GM18907 (cell line): ENCODE data around the gene MARCHF4.
"Not testable (repeated sequence)": the region's sequence is repeated elsewhere in the genome, so short reads cannot be mapped to it uniquely, and the experiment has no call there.

Experiments
- ATAC-seq: cut with Tn5 transposase; IDR thresholded peaks from one replicate; pipeline ENCODE4 v1.9.1; 2021; ENCODE audit warnings: mild to moderate bottlenecking, moderate library complexity; ENCODE audit not compliant: unreplicated experiment

The MARCHF4 gene

DNA sequence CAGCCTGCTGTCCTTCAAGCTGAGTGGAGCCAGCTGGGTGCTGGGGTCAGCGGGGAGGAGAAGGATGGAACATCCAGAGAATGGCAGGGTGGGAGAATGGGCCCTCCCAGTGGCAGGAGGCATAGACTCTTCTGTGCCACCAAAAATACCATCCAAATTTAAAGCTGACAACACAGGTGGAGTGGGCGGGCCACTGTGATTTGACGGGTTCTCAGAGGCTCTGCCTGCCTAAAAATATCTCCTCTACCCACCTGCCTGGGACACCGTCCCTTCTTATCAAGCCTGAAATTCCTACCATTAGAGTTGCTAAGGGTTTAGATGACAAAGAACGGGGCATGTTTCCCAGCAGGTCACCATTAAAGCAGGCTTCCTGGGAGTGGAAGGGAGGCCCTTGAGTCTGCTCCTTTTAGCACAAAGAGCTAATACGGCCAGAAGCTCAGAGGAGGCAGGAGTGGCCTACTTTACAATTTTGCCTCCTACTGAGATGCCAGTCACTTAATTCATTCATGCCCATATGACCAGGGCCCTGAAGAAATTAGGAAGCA is 19.8 kb upstream of the MARCHF4 start:
- ATAC-seq, result no peak

DNA sequence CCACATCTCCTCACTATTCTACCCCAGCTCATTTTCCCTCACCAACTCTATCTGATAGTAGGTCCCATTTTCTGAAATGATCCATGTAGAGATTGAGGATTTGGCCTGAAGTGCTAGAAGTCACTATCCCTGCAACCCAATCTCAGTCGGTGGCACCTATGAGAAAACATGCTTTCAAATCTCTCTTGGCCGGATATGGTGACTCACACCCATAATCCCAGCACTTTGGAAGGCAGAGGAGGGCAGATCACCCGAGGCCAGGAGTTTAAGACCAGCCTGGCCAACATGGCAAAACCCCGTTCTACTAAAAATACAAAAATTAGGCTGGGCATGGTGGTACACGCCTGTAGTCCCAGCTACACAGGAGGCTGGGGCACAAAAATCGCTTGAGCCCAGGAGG is 19.1 kb upstream of the MARCHF4 start:
- ATAC-seq, result no peak

DNA sequence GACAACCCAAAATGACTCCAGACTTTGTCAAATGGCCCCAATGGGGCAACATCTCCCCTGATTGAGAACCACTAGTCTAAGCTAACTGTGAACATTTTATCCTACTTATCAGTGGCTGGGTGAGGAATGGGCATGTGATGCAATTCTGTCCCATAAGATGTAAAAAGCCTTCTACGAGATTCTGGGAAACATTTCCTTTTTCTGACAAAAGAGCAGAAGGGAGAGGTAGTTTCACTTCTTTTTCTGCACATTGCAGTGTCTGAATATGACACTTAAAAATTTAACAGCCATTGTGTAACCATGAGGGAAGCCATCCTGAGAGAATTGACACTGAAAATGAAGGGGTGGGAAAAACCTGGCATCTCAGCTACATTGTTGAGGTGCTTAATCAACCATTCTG is 17.3 kb upstream of the MARCHF4 start:
- ATAC-seq, result no peak

DNA sequence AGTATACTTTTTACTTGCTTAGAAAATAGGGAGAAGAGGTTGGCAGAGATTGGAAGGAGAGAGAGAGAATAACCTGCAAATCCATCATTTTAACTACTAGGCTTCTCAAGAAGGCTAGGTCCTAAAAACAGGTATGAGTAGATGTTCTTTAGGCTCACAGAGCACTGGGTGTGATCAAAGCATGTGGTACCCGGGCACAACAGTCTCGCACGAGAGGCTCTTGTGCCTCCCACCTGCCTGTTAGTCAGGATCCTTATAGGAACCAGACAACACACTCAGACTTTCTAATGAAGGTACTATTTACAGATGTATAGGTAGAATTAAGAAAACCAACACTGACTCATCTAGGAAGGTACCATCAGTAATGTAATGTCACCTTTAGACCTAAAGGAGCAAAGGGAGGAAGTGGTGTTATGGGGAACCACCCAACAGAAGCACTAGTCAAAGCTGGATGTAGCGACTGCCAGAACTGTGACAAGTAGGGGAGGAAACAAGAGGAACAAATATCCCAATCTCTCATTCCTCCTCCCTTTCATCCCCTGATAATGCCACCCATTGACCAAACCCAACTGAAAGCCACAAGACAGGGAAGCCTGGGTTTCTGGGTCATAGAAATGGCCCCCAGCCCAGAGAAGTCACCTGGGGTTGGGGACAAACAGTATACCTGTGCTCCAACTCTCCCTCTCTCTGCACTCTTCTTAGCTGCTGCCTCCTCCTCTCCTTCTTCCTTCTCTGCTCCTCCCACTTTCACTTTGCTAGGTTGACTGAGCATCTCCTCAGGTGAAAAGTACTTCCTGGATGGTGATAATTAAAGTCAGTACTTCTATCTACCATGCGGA is 16.0 kb upstream of the MARCHF4 start:
- no peak for ATAC-seq

DNA sequence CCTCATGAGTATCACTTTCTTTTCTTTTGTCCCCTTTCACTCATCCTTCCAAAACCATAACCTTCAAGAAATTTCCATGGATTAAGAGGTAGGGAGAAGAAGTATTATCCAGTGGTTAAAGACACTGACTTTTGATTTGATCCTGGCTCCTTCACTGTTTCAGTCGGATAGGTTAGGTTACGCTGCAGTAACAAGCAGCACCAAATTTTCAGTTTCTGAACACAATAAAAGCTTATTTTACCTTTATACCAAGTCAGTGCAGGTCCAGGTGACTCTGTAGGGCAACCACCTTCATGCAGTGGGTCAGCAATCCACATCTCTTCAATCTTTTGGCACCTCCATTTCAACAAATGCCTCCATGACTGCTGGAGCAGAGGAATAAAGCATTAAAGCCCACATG is 15.0 kb upstream of the MARCHF4 start:
- ATAC-seq, result no peak

DNA sequence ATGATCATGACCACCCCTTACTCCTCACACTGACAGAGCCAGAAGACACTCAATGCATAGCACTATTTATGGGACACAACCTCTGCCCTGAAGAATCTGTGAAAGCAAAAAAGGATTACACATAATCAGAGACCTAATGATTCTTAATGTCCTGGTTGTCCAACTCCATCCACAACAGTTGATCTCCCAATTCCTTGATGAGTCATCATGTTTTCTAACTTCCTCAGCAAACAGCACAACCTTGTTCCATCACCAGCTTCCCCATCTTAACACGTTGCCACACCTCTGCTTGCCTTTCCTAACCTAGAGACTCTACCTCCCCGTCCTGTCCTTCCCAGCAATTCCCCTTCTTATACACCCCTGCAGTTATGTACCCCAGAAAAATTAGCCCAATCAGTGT is 13.2 kb upstream of the MARCHF4 start:
- no peak for ATAC-seq

DNA sequence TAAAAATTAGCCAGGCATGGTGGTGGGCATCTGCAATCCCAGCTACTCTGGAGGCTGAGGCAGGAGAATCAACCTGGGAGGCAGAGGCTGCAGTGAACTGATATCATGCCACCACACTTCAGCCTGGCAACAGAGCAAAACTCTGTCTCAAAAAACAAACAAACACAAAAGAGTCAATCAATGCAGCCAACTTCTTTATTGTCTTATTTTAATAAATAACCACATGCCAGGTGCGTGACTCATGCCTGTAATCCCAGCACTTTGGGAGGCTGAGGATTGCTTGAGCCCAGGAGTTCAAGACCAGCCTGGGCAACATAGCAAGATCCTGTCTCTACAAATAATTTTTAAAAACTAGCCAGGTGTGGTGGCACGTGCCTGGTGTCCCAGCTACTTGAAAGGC is 12.1 kb upstream of the MARCHF4 start:
- not testable (repeated sequence) for ATAC-seq

DNA sequence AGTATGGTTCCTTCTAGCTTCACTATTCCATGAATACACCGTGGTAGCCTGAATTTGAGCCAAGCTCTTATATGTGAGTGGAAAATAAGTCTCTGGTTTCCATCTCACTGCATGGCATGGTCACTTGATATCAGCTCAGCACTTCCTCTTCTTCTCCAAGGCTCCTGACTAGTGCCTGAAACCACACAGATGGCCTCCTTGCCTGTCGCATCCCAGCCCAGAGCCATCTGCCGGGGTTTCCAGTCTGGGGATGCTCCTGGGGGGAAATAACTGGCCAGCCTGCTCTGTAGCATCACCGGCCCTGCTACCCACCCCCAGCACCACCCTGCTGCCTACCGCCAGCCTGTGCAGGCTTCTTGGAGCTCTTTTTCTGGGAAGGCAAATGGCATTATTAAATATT is 7.7 kb upstream of the MARCHF4 start:
- ATAC-seq, result no peak

DNA sequence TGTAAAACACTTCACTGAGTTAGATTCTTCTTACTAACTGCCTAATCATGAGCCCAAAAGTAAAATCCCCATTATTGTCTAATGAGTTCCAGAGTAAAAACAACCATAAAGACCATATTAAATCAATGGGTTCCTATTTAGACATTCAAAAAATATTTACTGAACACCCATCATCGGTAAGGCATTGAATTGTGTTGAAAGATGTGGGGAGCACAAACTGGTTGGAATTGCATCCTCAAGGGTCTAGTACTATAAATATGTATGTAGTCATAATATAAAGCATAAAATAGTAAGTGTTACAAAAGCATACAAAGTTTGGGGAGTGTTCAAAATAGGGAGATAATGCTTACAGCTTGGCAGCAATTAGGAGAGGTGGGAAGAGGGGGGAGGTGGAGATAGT is 3.0 kb upstream of the MARCHF4 start:
- ATAC-seq, result no peak

DNA sequence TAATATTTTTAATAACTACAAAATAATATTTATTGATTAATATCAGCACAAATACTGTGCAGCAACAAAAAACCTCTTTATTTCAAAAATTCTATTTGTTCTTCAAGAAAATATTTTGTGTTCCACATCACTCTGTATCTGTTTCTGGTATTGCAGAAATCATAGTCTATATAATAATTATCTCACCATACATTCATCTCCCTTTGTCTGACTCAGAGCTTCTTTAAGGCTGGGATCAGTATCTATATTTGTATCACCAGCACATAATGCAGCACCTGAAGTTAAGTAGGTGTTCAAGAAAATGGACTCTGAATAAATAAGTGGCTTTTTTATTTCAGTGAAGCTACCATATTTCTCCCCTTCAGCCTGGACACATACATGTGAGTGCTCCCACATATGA is 1.6 kb upstream of the MARCHF4 start:
- ATAC-seq, result no peak

DNA sequence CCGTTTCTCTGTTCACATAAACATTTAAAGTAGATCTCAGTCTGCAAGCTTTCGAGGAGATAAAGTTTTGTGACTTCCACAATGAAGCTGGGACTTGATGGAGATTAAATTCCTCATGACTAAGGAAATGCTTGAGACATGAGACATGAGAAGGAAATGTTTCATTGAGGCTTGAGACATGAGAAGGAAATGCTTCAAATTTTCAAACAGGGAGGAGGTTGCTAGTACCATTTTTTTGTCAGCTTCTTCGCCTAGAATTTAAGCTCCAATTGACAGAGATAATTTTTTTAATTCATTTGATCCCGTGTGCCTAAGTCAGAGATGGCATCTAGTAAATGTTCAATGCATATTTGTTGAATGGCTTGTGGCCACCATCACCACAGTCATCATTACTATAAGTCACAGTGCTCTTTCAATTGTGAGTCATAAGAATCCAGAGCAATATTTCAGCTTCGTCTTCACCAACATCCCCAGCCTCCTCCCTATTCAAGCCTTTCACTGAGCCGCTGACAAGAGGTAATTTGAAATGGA is 543 bp upstream of the MARCHF4 start:
- ATAC-seq, result no peak

DNA sequence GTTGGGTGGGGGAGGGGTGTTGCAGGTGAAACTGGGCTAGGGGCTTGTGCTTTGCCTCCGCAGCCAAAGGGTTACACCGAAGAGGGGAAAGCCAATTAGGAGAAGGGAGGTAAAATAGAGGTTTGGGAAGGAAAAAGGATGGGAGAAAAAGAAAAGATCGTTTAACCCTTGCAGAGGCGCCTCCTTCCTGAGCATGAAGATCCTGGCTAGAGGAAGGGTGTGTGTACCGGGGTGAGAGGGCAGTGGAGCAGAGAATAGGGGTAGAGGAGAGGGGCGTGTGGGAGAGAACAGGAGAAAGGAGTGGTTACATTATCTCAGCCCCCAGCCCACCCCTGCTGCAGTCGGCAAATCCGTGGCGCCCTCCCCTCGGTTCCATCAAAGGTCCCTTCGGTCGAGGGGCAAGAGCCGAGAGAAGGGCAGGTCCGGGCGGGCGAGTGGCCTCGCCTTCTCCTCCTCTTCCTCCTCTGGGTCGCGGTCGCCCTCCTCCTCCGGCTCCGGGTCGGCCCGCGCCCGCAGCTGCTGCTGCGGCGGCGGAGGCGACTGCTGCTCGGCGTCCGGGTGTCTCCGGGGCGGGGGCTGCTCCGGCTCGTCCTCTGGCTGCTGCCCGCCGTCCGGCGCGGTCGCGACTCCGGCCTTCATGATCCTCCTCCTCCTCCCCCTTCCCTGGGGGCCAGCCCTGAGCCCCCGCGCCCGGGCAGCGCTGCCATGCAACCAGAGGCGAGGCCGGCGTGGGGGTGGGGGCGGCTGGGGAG is 1.1 kb downstream of the MARCHF4 start:
- ATAC-seq, result no peak

DNA sequence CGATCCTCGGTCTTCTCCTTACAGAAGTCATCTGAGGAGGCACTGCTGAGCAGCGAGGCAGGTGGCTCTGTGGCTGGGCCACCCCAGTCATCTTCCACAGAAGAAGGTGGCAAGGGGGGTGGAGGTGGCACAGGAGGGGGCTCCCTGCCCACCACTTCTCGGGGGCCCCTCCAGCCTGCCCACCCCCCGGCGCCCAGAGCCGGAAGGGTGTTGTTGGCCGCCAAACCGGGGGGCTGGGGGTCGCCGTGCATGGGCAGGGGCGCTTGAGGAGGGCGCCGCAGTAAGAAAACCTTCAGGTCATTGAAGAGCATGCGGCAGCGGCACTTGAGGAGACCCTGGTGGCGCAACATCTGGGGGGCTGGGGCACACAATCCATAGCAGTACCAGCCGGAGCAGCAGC is 2.5 kb downstream of the MARCHF4 start:
- no peak for ATAC-seq

DNA sequence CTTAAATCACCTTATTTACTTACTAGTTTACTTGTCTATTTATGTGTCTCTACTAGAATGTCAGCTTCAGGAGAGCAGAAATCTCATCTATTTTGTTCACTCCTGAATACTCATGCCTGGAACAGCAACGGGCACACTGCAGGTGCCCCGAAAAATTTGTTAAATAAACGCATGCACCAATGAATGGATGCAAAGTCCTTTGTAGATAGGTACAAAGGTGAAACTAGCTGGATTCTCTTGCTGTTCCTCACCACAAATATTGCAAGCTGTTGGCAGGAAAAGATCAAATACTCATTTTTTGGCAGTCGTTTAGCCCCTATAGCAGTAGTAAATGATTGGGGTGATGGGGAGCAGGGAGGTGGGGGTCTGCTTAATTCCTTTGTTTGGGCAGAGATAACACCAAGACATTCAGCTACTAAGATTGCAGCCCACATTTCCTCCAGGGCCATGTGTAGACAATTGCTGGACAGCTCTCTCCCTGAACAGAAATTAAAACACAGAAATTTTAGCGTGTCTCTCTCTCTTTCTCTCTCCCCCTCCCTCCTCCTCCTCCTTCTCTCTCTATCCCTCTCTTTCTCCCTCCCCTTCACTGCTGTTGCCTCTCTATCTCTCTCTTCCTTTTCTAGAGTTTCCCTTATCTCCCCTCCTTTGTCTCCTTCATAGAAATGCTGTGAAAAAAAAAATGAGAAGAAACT is 5.4 kb downstream of the MARCHF4 start:
- no peak for ATAC-seq

DNA sequence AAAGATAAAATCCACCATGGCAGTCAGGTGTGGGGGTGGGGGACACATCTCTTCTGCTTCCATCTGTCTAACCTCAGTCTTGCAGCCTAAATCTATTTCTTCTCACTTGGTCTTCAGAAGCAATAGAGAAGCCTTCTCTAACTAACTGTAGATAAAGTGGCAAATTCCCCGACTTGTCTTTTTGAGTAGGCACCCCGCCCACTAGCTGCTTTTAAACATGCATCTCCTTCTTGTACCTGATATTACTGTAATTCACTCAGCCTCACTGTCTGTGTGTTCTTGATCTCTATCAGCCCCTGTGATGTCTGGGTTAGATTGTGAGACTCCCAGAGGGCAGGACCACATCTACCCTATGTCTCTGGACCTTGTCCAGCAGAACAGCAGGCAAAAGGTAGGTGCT is 6.8 kb downstream of the MARCHF4 start:
- no peak for ATAC-seq

DNA sequence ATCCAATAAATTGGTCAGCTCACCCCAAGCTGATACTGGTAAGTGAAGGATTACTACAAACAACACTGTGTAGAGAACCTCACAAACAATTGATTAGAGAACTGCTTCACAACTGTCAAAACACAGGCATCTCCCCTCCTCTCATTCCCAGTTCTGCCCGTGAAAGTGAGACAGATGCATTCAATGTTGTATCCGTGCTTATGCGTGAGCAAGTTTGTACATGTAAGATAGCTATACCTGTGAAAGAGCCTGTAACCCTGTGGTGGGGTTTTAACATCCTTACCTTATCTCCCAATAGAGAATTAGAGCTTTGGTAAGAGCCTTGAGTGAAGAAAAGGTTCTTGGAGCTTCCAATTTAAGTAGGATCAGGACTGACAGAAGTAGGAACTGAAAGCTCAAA is 9.1 kb downstream of the MARCHF4 start:
- no peak for ATAC-seq

DNA sequence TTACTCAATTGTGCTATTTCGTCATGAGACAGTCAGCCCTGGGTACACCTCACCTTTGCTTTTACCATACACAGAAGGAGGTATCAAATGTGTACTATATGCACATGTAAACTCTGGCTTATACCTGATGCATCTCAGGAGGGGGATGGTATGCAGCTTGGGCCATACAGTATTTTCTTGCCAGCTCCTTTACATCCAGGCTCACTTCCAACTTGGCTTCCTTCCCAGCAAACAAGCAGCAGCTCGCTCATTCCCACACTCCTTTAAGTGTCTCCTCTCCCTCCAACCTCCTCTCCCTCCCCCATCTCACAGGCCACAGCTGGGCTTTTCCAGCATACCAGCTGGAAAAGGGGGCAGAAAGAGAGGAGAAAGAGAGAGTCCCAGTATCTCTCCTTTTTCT is 9.6 kb downstream of the MARCHF4 start:
- no peak for ATAC-seq

DNA sequence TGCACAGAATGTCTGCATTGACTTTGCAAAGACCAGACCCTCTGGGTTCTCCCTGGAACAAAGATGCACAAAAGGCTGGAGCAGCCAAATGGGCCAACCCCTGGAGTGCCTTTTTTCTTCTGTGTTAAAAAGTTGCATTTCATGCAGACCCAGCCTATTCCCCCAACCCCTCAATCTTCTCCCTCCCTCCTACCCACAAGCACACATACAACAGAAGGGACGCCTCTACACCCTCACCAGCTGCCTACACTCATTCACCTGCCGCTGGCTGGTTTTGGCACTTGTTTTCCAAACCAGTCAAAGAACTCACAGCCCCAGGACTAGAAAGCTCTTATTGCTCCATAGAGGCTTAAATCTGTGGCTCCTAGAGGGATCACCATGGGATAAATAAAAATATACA is 16.6 kb downstream of the MARCHF4 start:
- no peak for ATAC-seq

DNA sequence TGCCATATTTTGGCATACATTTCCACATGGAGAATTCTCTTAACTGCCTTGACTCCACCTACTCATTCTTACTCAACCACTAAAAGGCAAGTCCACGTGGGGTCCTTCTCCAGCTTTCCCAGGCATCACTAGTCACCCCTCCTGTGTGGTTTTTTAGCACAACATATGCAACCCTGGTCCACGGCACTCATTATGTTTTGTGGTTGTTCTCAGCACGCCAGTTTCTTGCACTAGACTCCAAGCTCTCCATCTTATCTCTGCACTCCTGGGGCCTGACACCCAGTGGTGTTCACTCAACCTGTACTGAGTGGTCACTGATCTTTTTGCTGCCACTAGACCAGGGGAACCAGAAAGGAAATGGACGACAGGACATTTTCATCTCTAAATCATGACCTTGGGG is 18.0 kb downstream of the MARCHF4 start:
- no peak for ATAC-seq

DNA sequence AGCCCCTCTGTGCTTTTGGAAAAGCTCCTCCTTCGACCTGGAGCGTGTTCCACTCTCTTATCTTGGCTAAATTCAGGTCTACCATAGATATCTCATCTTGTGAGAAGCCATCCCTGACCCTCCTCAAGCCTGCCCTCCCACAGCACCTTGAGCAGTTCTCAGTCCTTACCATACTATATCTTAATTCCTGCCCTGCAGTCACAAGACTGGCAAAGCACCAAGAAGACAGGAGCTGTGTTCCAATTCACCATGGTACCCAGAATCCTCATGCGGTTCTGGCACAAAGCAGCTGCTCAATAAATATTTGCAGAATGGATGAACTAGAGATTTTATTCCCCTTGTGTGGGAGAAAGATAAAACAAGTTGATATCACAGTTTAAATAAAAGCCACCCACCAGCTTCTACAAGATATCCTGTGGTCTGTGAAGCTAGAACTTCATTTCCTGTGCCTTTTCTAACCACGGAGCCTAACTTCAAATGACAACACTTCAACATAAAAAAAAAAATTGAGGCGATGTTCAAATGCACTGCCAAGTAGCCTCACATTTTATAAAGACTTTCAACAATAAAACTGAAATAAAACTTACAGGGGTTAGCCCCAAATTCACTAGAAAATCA is 19.5 kb downstream of the MARCHF4 start:
- ATAC-seq, result no peak
